HepG2 (cell line): ENCODE results near the gene MAT2A. TPM values are rescaled to one million over a fixed set of nuclear protein-coding genes. Genes with fewer than 3 reads are reported as not detected.

Experiments used
- CENPX ChIP-seq: sonication (generic); formaldehyde crosslinking; IDR thresholded peaks from 2 replicates; pipeline ENCODE4 v1.9.0; 2021; ENCODE audit warnings: mild to moderate bottlenecking, missing genetic modification reagents, moderate library complexity
- HOXD1 ChIP-seq: sonication (generic); formaldehyde crosslinking; IDR thresholded peaks from 2 replicates; pipeline ENCODE4 v1.5.0; 2020; ENCODE audit warnings: missing genetic modification reagents
- KLF13 ChIP-seq: sonication (generic); formaldehyde crosslinking; IDR thresholded peaks from 2 replicates; pipeline ENCODE4 v1.4.0; 2020; ENCODE audit warnings: mild to moderate bottlenecking, missing genetic modification reagents
- KLF9 ChIP-seq: IDR thresholded peaks from 2 replicates; pipeline ENCODE4 v1.6.1; 2016; ENCODE audit warnings: low read depth
- MAFK ChIP-seq, 2 experiments: IDR thresholded peaks in 1 of 2; conservative IDR thresholded peaks in 1 of 2; 2 replicates each; pipeline ENCODE4 v1.6.1; 2011; ENCODE audit warnings: improper control_type of control experiment in 2 of 2, low read length in 2 of 2
- RBFOX2 ChIP-seq: fragments of 200-400 bp; formaldehyde crosslinking; IDR thresholded peaks from 2 replicates; pipeline ENCODE4 v1.6.1; 2017; ENCODE audit warnings: low read depth, mild to moderate bottlenecking, low read length
- RFX1 ChIP-seq: fragments of 450-650 bp; IDR thresholded peaks from 2 replicates; pipeline ENCODE4 v1.6.1; 2017
- SOX5 ChIP-seq: IDR thresholded peaks from 2 replicates; pipeline ENCODE4 v1.6.1; 2016; ENCODE audit warnings: borderline replicate concordance
- ZNF24 ChIP-seq: fragments of 450-650 bp; IDR thresholded peaks from 2 replicates; pipeline ENCODE4 v1.6.1; 2017; ENCODE audit warnings: antibody characterized with exemption, mild to moderate bottlenecking
- ZNF543 ChIP-seq: sonication (generic); formaldehyde crosslinking; IDR thresholded peaks from 2 replicates; pipeline ENCODE4 v1.4.0; 2020; ENCODE audit warnings: mild to moderate bottlenecking, missing genetic modification reagents
- ZNF557 ChIP-seq: sonication (generic); formaldehyde crosslinking; IDR thresholded peaks from 2 replicates; pipeline ENCODE4 v1.4.0; 2020; ENCODE audit warnings: missing genetic modification reagents
- ZNF567 ChIP-seq: sonication (generic); formaldehyde crosslinking; IDR thresholded peaks from 2 replicates; pipeline ENCODE4 v1.8.1; 2023; ENCODE audit warnings: mild to moderate bottlenecking, missing genetic modification reagents, borderline replicate concordance
- ZNF570 ChIP-seq: sonication (generic); formaldehyde crosslinking; IDR thresholded peaks from 2 replicates; pipeline ENCODE4 v1.4.0; 2020; ENCODE audit warnings: mild to moderate bottlenecking, missing genetic modification reagents, borderline replicate concordance
- ZNF703 ChIP-seq: sonication (generic); formaldehyde crosslinking; IDR thresholded peaks from 2 replicates; pipeline ENCODE4 v1.5.1; 2020; ENCODE audit warnings: missing genetic modification reagents, mild to moderate bottlenecking, moderate library complexity, borderline replicate concordance
- ZNF792 ChIP-seq: IDR thresholded peaks from 2 replicates; pipeline ENCODE4 v1.6.1; 2016
- polyA plus RNA-seq, 8 experiments: library from polyadenylated mRNA; depleted of rRNA in 3 of 8; stranded (reverse) in 7 of 8; unstranded in 1 of 8; fragments of >200 nt; fragmentation: Illumina TruSeq in 4 of 8; extraction: Trizol in 4 of 8; gene quantifications; 2 replicates each; pipeline versions ENCODE4 v1.2.1 to v1.2.3, GENCODE V29; 2011 to 2016; ENCODE audit warnings: low read depth in 4 of 8, missing spikeins in 1 of 8, mixed read lengths in 1 of 8; ENCODE audit not compliant: insufficient read depth in 1 of 8
- total RNA-seq, 5 experiments: library from RNA; depleted of rRNA; stranded (reverse); fragments of >200 nt; fragmentation: Illumina TruSeq; extraction: Trizol; gene quantifications; 2 replicates each; pipeline ENCODE4 v1.2.3, GENCODE V29; 2016; ENCODE audit warnings: low read depth in 1 of 5
- TF ChIP-seq, protein P1 (sequence below): sonication (generic); formaldehyde crosslinking; IDR thresholded peaks from 2 replicates; pipeline ENCODE4 v1.4.0; 2020; ENCODE audit warnings: missing genetic modification reagents, mild to moderate bottlenecking, borderline replicate concordance
- TF ChIP-seq, protein P2 (sequence below): sonication (generic); formaldehyde crosslinking; conservative IDR thresholded peaks from 2 replicates; pipeline ENCODE4 v1.8.0; 2022; ENCODE audit warnings: low read depth, missing genetic modification reagents
- TF ChIP-seq, protein P3 (sequence below): sonication (generic); formaldehyde crosslinking; conservative IDR thresholded peaks from 2 replicates; pipeline ENCODE4 v1.4.0; 2020; ENCODE audit warnings: missing genetic modification reagents
- TF ChIP-seq, protein P4 (sequence below): sonication (generic); formaldehyde crosslinking; IDR thresholded peaks from 2 replicates; pipeline ENCODE4 v1.4.0; 2020; ENCODE audit warnings: mild to moderate bottlenecking, missing genetic modification reagents
- TF ChIP-seq, protein P5 (sequence below): IDR thresholded peaks from 2 replicates; pipeline ENCODE4 v1.6.1; 2012; ENCODE audit warnings: low read depth, low read length, improper control_type of control experiment
- TF ChIP-seq, protein P6 (sequence below): sonication (generic); formaldehyde crosslinking; IDR thresholded peaks from 2 replicates; pipeline ENCODE4 v1.4.0; 2020; ENCODE audit warnings: missing genetic modification reagents, borderline replicate concordance

Gene MAT2A
- total and polyA plus RNA-seq, 2 of the 13 experiments (the other 11 are each of a cell fraction or from before 2014, with no cell fraction given) = 155 to 331 TPM

DNA sequence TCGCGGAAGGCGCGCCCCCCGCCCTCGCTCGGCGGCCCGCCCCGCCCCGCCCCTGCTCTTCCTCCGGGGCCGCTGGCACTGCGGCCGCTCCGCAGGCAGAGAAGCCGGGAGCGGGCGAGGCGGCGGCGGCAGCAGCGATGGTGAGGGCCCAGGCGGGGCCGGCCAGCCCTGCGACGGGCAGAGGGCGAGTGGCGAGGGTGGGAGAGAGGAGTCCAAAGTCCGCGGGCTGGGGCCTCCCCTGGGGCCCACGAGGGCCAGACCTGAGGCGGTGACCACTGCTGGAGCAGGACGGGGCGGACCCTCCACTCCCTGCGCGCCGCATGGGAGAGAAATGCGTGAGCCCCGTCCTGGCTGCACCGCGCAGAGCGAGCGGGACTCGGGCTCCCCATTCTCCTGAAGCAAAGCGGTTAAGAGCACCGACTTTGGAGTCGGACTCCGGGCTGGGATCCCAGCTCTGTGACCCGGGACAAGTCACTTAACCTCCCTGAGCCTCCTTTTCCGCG is 45.4 kb downstream of the MAT2A start, which contains the start of gene VAMP5 (continued):
- TF ChIP-seq, protein P1, sequence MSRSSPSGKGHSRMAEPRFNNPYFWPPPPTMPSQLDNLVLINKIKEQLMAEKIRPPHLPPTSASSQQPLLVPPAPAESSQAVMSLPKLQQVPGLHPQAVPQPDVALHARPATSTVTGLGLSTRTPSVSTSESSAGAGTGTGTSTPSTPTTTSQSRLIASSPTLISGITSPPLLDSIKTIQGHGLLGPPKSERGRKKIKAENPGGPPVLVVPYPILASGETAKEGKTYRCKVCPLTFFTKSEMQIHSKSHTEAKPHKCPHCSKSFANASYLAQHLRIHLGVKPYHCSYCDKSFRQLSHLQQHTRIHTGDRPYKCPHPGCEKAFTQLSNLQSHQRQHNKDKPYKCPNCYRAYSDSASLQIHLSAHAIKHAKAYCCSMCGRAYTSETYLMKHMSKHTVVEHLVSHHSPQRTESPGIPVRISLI = peak; percentile 48; the same call in 1 of the 2 replicates
- TF ChIP-seq, protein P2, sequence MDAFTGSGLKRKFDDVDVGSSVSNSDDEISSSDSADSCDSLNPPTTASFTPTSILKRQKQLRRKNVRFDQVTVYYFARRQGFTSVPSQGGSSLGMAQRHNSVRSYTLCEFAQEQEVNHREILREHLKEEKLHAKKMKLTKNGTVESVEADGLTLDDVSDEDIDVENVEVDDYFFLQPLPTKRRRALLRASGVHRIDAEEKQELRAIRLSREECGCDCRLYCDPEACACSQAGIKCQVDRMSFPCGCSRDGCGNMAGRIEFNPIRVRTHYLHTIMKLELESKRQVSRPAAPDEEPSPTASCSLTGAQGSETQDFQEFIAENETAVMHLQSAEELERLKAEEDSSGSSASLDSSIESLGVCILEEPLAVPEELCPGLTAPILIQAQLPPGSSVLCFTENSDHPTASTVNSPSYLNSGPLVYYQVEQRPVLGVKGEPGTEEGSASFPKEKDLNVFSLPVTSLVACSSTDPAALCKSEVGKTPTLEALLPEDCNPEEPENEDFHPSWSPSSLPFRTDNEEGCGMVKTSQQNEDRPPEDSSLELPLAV = no peak
- TF ChIP-seq RBFOX2 = peak; percentile 98
- peak; percentile 86 for TF ChIP-seq HOXD1 (CRISPR knock-in tag)
- no peak for TF ChIP-seq CENPX (CRISPR knock-in tag)
- TF ChIP-seq, protein P3, sequence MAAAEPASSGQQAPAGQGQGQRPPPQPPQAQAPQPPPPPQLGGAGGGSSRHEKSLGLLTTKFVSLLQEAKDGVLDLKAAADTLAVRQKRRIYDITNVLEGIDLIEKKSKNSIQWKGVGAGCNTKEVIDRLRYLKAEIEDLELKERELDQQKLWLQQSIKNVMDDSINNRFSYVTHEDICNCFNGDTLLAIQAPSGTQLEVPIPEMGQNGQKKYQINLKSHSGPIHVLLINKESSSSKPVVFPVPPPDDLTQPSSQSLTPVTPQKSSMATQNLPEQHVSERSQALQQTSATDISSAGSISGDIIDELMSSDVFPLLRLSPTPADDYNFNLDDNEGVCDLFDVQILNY (CRISPR knock-in tag) = 0 out of 2 replicates have a peak, but pooled peaks have one; percentile 63
- TF ChIP-seq, protein P4, sequence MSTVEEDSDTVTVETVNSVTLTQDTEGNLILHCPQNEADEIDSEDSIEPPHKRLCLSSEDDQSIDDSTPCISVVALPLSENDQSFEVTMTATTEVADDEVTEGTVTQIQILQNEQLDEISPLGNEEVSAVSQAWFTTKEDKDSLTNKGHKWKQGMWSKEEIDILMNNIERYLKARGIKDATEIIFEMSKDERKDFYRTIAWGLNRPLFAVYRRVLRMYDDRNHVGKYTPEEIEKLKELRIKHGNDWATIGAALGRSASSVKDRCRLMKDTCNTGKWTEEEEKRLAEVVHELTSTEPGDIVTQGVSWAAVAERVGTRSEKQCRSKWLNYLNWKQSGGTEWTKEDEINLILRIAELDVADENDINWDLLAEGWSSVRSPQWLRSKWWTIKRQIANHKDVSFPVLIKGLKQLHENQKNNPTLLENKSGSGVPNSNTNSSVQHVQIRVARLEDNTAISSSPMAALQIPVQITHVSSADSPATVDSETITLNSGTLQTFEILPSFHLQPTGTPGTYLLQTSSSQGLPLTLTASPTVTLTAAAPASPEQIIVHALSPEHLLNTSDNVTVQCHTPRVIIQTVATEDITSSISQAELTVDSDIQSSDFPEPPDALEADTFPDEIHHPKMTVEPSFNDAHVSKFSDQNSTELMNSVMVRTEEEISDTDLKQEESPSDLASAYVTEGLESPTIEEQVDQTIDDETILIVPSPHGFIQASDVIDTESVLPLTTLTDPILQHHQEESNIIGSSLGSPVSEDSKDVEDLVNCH (CRISPR knock-in tag) = no peak
- TF ChIP-seq, protein P5, sequence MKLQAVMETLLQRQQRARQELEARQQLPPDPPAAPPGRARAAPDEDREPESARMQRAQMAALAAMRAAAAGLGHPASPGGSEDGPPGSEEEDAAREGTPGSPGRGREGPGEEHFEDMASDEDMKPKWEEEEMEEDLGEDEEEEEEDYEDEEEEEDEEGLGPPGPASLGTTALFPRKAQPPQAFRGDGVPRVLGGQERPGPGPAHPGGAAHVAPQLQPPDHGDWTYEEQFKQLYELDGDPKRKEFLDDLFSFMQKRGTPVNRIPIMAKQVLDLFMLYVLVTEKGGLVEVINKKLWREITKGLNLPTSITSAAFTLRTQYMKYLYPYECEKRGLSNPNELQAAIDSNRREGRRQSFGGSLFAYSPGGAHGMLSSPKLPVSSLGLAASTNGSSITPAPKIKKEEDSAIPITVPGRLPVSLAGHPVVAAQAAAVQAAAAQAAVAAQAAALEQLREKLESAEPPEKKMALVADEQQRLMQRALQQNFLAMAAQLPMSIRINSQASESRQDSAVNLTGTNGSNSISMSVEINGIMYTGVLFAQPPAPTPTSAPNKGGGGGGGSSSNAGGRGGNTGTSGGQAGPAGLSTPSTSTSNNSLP = no peak
- TF ChIP-seq MAFK (conservative IDR thresholded peaks at IDR 0.05 in 1 of 2, IDR thresholded peaks at IDR 0.05 in 1 of 2; ENCODE audit: low read length in 2 of 2) = no peak
- TF ChIP-seq KLF9 (CRISPR knock-in tag) = 0 out of 2 replicates have a peak, but pooled peaks have one; percentile 26
- TF ChIP-seq ZNF703 (CRISPR knock-in tag) = no peak
- TF ChIP-seq, protein P6, sequence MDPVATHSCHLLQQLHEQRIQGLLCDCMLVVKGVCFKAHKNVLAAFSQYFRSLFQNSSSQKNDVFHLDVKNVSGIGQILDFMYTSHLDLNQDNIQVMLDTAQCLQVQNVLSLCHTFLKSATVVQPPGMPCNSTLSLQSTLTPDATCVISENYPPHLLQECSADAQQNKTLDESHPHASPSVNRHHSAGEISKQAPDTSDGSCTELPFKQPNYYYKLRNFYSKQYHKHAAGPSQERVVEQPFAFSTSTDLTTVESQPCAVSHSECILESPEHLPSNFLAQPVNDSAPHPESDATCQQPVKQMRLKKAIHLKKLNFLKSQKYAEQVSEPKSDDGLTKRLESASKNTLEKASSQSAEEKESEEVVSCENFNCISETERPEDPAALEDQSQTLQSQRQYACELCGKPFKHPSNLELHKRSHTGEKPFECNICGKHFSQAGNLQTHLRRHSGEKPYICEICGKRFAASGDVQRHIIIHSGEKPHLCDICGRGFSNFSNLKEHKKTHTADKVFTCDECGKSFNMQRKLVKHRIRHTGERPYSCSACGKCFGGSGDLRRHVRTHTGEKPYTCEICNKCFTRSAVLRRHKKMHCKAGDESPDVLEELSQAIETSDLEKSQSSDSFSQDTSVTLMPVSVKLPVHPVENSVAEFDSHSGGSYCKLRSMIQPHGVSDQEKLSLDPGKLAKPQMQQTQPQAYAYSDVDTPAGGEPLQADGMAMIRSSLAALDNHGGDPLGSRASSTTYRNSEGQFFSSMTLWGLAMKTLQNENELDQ (CRISPR knock-in tag) = 0 out of 2 replicates have a peak, but pooled peaks have one; percentile 61
- no peak for TF ChIP-seq RFX1
- TF ChIP-seq KLF13 (CRISPR knock-in tag) = no peak
- no peak; the same call in 1 of the 2 replicates for TF ChIP-seq ZNF557
- TF ChIP-seq SOX5 = no peak
- no peak; the same call in 1 of the 2 replicates for TF ChIP-seq ZNF792
- no peak for TF ChIP-seq ZNF24
- TF ChIP-seq ZNF567 = no peak
- TF ChIP-seq ZNF543 (CRISPR knock-in tag) = peak; percentile 51; the same call in 1 of the 2 replicates
- TF ChIP-seq ZNF570 = peak; percentile 94; the same call in 1 of the 2 replicates
